KOPT-K1 (cell line): Measurements from ENCODE around the gene COL10A1.

ENCODE experiments used
- H3K27ac ChIP-seq: fragments of 200-600 bp; sonication (generic); 2 replicates; pipeline ENCODE4 v1.5.1; 2016; ENCODE audit warnings: antibody characterized with exemption, mild to moderate bottlenecking, low read depth, low read length; ENCODE audit not compliant: poor library complexity, severe bottlenecking
- H3K36me3 ChIP-seq: fragments of 200-600 bp; sonication (generic); 2 replicates; pipeline ENCODE4 v1.5.1; 2017; ENCODE audit warnings: antibody characterized with exemption, mild to moderate bottlenecking, low read length, moderate library complexity; ENCODE audit not compliant: insufficient read depth
- H3K9me3 ChIP-seq: fragments of 200-600 bp; sonication (generic); 2 replicates; pipeline ENCODE4 v1.5.1; 2017; ENCODE audit warnings: antibody characterized with exemption, low read length, mild to moderate bottlenecking; ENCODE audit not compliant: insufficient read depth, poor library complexity, severe bottlenecking

COL10A1 gene

GRCh38 chr6:116078945-116079344 is 47.0 kb downstream of the COL10A1 start:
- H3K27ac ChIP-seq, result no peak overlapping the region
- no peaks in the 10 kb centered on the region for H3K9me3 ChIP-seq
- no peaks in the 10 kb centered on the region for H3K36me3 ChIP-seq

- no peak overlapping the region for H3K27ac ChIP-seq
- no peaks in the 10 kb centered on the region for H3K9me3 ChIP-seq
- no peaks in the 10 kb centered on the region for H3K36me3 ChIP-seq
Measured at GRCh38 chr6:116078522-116078921, 47.4 kb downstream of the COL10A1 start.

- Histone ChIP-seq H3K27ac (no peak overlapping the region), H3K9me3 (no peaks in the 10 kb centered on the region), H3K36me3 (no peaks in the 10 kb centered on the region)
Measured at GRCh38 chr6:116074732-116075390, 51.1 kb downstream of the COL10A1 start.

GRCh38 chr6:116073765-116074440 is 52.0 kb downstream of the COL10A1 start:
- no peaks in the 10 kb centered on the region for H3K9me3 ChIP-seq
- no peaks in the 10 kb centered on the region for H3K36me3 ChIP-seq
- H3K27ac ChIP-seq, result no peak overlapping the region

GRCh38 chr6:116072368-116072767 is 53.6 kb downstream of the COL10A1 start:
- no peaks in the 10 kb centered on the region for H3K9me3 ChIP-seq
- H3K27ac ChIP-seq, result no peak overlapping the region
- H3K36me3 ChIP-seq, result no peaks in the 10 kb centered on the region

GRCh38 chr6:116070616-116071389 is 55.1 kb downstream of the COL10A1 start:
- no peaks in the 10 kb centered on the region for H3K9me3 ChIP-seq
- H3K27ac ChIP-seq, result no peak overlapping the region
- no peaks in the 10 kb centered on the region for H3K36me3 ChIP-seq

- no peaks in the 10 kb centered on the region for H3K9me3 ChIP-seq
- no peak overlapping the region for H3K27ac ChIP-seq
- no peaks in the 10 kb centered on the region for H3K36me3 ChIP-seq
Measured at GRCh38 chr6:116070101-116070500, 55.8 kb downstream of the COL10A1 start.
